ENCODE data around the gene MT1X. TPM values are rescaled to one million over a fixed set of nuclear protein-coding genes. Genes with fewer than 3 reads are reported as not detected.

MT1X gene
- total RNA-seq = 10 to 100 TPM; 60.6 to 66.3 TPM

- Mint-ChIP-seq H3K4me1 (ENCODE audit: low read depth in 2 of 2) (peaks cover 23 to 36% of the 10 kb centered on the region in 2 donors), H3K27ac (peak within 1 kb of the TSS; percentile 88 to 95), H3K4me3 (peak within 1 kb of the TSS; percentile 97), H3K9me3 (no peaks in the 10 kb centered on the region), H3K27me3 (no peaks in the 10 kb centered on the region), H3K36me3 (peaks cover 4% of the 10 kb centered on the region)
- DNase-seq (ENCODE audit: low spot score) = peak; percentile 95
- ATAC-seq = peak; percentile 97 to 98
These were observed at the start of gene MT1X for GRCh38 chr16:56681939-56682702. MT1X (plus strand) TSS chr16:56682470; CDS start chr16:56682541, 71 bp downstream.

- Mint-ChIP-seq H3K27me3 (peaks cover 52 to 73% of the 10 kb centered on the region in 2 donors), H3K9me3 (no peaks in the 10 kb centered on the region), H3K36me3 (no peaks in the 10 kb centered on the region), H3K27ac (no peak overlapping the region), H3K4me3 (peak overlapping the region; percentile 52), H3K4me1 (ENCODE audit: low read depth in 2 of 2) (peaks cover 17 to 29% of the 10 kb centered on the region in 2 donors)
- DNase-seq (ENCODE audit: low spot score) = no peak
- no peak for ATAC-seq
These were observed 49.4 kb upstream of the MT1X start for GRCh38 chr16:56632848-56633365.

DNA sequence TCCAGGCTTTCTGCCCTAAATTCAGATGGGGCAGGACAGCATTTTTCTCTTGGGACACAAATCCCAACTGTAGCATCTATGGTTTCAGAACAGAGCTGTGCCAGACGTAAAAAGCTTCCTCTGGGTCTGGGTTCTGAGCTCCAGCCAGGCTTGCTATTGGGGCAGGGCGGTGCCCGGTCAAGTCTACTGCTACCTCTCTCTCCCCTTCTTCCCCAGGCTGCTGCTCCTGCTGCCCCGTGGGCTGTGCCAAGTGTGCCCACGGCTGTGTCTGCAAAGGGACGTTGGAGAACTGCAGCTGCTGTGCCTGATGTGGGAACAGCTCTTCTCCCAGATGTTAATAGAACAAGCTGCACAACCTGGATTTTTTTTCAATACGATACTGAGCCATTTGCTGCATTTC lies 48.7 kb upstream of the MT1X start:
- ATAC-seq (no peak), DNase-seq (ENCODE audit: low spot score) (no peak)
- no peaks in the 10 kb centered on the region for H3K36me3 Mint-ChIP-seq
- peaks cover 54 to 74% of the 10 kb centered on the region in 2 donors for H3K27me3 Mint-ChIP-seq
- H3K9me3 Mint-ChIP-seq = no peaks in the 10 kb centered on the region
- H3K27ac Mint-ChIP-seq = no peak overlapping the region
- no peak overlapping the region for H3K4me3 Mint-ChIP-seq
- H3K4me1 Mint-ChIP-seq (ENCODE audit: low read depth in 2 of 2) = peaks cover 17 to 31% of the 10 kb centered on the region in 2 donors

GRCh38 chr16:56634715-56635440 lies 47.4 kb upstream of the MT1X start:
- H3K27ac Mint-ChIP-seq = no peak overlapping the region
- peak overlapping the region; percentile 68 for H3K4me3 Mint-ChIP-seq
- peaks cover 15 to 34% of the 10 kb centered on the region in 2 donors for H3K4me1 Mint-ChIP-seq (ENCODE audit: low read depth in 2 of 2)
- no peaks in the 10 kb centered on the region for H3K36me3 Mint-ChIP-seq
- H3K27me3 Mint-ChIP-seq = peaks cover 56 to 73% of the 10 kb centered on the region in 2 donors
- DNase-seq (ENCODE audit: low spot score) (no peak), ATAC-seq (no peak)
- no peaks in the 10 kb centered on the region for H3K9me3 Mint-ChIP-seq

GRCh38 chr16:56635441-56635967 lies 46.8 kb upstream of the MT1X start:
- ATAC-seq (no peak), DNase-seq (ENCODE audit: low spot score) (no peak)
- Mint-ChIP-seq H3K4me3 (no peak overlapping the region), H3K9me3 (no peaks in the 10 kb centered on the region), H3K4me1 (ENCODE audit: low read depth in 2 of 2) (peaks cover 15 to 31% of the 10 kb centered on the region in 2 donors), H3K36me3 (no peaks in the 10 kb centered on the region), H3K27me3 (peaks cover 56 to 73% of the 10 kb centered on the region in 2 donors), H3K27ac (no peak overlapping the region)

- DNase-seq (ENCODE audit: low spot score) = no peak
- Mint-ChIP-seq H3K9me3 (no peaks in the 10 kb centered on the region), H3K27me3 (peaks cover 51 to 70% of the 10 kb centered on the region in 2 donors), H3K4me1 (ENCODE audit: low read depth in 2 of 2) (peaks cover 15 to 30% of the 10 kb centered on the region in 2 donors), H3K36me3 (no peaks in the 10 kb centered on the region), H3K4me3 (no peak overlapping the region), H3K27ac (no peak overlapping the region)
- ATAC-seq = no peak
These were observed 45.5 kb upstream of the MT1X start for GRCh38 chr16:56636616-56637413.

DNA sequence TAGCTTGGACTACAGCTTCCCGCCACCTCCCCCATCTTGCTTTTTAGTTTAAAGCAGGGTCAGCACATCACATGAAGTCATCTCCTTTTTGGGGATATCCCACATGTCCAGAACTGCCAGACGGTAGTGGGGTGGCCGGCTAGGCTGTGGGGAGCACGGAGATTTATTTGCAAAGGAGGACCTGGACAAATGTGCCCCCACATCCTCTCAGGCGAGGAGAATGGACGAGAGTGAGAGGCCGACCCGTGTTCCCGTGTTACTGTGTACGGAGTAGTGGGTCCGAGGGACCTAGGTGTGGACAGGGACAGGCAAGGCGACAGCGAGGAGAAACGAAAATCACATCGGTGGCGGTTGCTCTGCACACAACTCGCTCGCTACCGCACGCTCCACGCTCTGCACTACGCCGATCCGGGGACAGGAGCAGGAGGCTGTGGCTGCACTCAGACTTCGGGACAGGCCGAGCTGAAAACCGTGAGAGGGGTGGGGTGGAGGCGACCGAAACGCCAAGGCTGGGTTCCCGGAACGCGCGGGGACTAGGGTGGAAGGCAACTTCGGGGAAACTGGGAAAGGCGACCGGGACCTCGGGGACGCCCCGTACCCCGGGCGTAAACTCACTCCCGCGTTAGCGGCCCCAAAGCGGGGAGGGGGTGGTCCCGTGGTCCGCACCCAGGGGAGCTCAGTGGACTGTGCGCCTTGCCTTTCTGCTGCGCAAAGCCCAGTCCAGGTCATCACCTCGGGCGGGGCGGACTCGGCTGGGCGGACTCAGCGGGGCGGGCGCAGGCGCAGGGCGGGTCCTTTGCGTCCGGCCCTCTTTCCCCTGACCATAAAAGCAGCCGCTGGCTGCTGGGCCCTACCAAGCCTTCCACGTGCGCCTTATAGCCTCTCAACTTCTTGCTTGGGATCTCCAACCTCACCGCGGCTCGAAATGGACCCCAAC lies 44.2 kb upstream of the MT1X start, which contains the start of gene MT1A:
MT1A (plus strand) TSS at position 853 of the 937 bp plus-strand sequence; CDS start at position 926, 73 bp downstream.
- H3K36me3 Mint-ChIP-seq = no peaks in the 10 kb centered on the region
- peaks cover 48 to 66% of the 10 kb centered on the region in 2 donors for H3K27me3 Mint-ChIP-seq
- ATAC-seq (peak; percentile 64 to 82), DNase-seq (ENCODE audit: low spot score) (peak; percentile 78)
- H3K4me1 Mint-ChIP-seq (ENCODE audit: low read depth in 2 of 2) = peaks cover 26 to 35% of the 10 kb centered on the region in 2 donors
- H3K9me3 Mint-ChIP-seq = no peaks in the 10 kb centered on the region
- no peak within 1 kb of the TSS for H3K27ac Mint-ChIP-seq
- peak within 1 kb of the TSS; percentile 61 for H3K4me3 Mint-ChIP-seq

- no peaks in the 10 kb centered on the region for H3K9me3 Mint-ChIP-seq
- peaks cover 41 to 58% of the 10 kb centered on the region in 2 donors for H3K27me3 Mint-ChIP-seq
- H3K4me3 Mint-ChIP-seq = no peak overlapping the region
- no peaks in the 10 kb centered on the region for H3K36me3 Mint-ChIP-seq
- DNase-seq (ENCODE audit: low spot score) = no peak
- H3K4me1 Mint-ChIP-seq (ENCODE audit: low read depth in 2 of 2) = peaks cover 31 to 41% of the 10 kb centered on the region in 2 donors
- H3K27ac Mint-ChIP-seq = no peak overlapping the region
- ATAC-seq = no peak
These were observed 43.2 kb upstream of the MT1X start for GRCh38 chr16:56639045-56639444.

DNA sequence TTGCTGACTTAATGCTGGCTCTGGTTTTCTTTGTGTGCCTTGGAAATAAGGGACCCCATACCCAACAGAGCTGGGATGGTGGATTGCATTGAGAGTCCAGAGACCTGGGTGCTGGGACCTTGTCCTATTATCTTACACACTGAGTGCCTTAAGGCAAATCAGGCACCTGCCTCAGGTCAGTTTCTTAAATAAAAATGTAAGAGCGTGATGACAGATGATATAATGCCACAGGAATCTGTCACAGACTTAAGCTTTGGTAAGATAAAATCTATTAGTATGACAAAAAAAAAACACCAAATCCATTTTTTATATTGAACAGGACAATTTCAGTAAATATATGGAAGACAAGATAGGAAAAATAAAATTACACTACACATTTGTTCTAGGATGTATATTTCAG lies 42.2 kb upstream of the MT1X start:
- peaks cover 31 to 38% of the 10 kb centered on the region in 2 donors for H3K4me1 Mint-ChIP-seq (ENCODE audit: low read depth in 2 of 2)
- peaks cover 36 to 58% of the 10 kb centered on the region in 2 donors for H3K27me3 Mint-ChIP-seq
- DNase-seq (ENCODE audit: low spot score) (no peak), ATAC-seq (no peak)
- no peaks in the 10 kb centered on the region for H3K9me3 Mint-ChIP-seq
- no peak overlapping the region for H3K27ac Mint-ChIP-seq
- H3K4me3 Mint-ChIP-seq = no peak overlapping the region
- H3K36me3 Mint-ChIP-seq = no peaks in the 10 kb centered on the region

- Mint-ChIP-seq H3K9me3 (no peaks in the 10 kb centered on the region), H3K36me3 (no peaks in the 10 kb centered on the region), H3K4me3 (no peak overlapping the region), H3K4me1 (ENCODE audit: low read depth in 2 of 2) (peaks cover 25 to 37% of the 10 kb centered on the region in 2 donors), H3K27ac (no peak overlapping the region), H3K27me3 (peaks cover 31 to 59% of the 10 kb centered on the region in 2 donors)
- no peak for ATAC-seq
- no peak for DNase-seq (ENCODE audit: low spot score)
These were observed 41.1 kb upstream of the MT1X start for GRCh38 chr16:56641166-56641565.

DNA sequence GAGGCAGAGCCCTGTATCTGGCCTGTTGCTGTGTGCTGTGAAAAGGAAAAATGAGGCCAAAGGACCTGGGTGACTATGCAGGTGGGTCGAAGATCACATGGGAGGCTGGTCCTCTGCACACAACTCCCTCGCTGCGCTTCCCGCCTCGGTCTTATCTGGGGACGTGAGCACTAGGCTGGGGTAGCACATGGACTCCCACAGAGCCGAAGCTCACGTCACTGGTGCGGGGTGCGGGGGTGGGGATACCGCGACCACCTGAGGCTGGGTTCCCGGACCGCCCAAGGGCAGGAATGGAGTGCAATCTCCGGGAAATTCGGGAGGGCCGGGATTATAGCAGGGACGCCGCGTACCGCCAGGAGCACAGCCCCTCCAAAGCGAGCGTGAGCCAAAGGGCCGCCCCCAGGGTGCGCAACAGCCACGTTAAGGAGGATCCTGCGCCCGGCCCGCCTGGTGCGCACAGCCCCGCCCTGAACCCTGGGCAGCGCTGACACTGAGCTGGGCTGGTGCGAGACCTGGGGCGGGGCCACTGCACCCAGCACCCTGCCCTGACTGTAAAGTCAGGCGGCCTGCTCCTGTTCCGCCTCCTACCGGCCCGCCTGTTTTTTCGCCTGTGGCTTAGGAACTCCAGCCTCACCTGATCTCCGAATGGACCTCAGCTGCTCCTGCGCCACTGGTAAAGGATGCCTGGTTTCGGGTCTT lies 39.0 kb upstream of the MT1X start:
- Mint-ChIP-seq H3K27me3 (peaks cover 19 to 48% of the 10 kb centered on the region in 2 donors), H3K4me3 (peak overlapping the region; percentile 65), H3K36me3 (no peaks in the 10 kb centered on the region), H3K4me1 (ENCODE audit: low read depth in 2 of 2) (peaks cover 20 to 27% of the 10 kb centered on the region in 2 donors), H3K27ac (no peak overlapping the region), H3K9me3 (no peaks in the 10 kb centered on the region)
- peak; percentile 90 for DNase-seq (ENCODE audit: low spot score)
- ATAC-seq = peak; percentile 99 to 100

- Mint-ChIP-seq H3K9me3 (no peaks in the 10 kb centered on the region), H3K36me3 (no peaks in the 10 kb centered on the region), H3K27me3 (peaks cover 19 to 48% of the 10 kb centered on the region in 2 donors), H3K4me1 (ENCODE audit: low read depth in 2 of 2) (peaks cover 20 to 23% of the 10 kb centered on the region in 2 donors), H3K27ac (no peak overlapping the region), H3K4me3 (peak overlapping the region; percentile 65)
- ATAC-seq (no peak), DNase-seq (ENCODE audit: low spot score) (no peak)
These were observed 38.4 kb upstream of the MT1X start for GRCh38 chr16:56643833-56644232.

Data from natural killer cell treated with Interleukin-12 subunit alpha and Interleukin-12 subunit beta and Interleukin-15 and Interleukin-18, amount 100 ng/mL, for 72 hours (primary cell).